ENCODE results near the gene CD300H.

The CD300H gene

DNA sequence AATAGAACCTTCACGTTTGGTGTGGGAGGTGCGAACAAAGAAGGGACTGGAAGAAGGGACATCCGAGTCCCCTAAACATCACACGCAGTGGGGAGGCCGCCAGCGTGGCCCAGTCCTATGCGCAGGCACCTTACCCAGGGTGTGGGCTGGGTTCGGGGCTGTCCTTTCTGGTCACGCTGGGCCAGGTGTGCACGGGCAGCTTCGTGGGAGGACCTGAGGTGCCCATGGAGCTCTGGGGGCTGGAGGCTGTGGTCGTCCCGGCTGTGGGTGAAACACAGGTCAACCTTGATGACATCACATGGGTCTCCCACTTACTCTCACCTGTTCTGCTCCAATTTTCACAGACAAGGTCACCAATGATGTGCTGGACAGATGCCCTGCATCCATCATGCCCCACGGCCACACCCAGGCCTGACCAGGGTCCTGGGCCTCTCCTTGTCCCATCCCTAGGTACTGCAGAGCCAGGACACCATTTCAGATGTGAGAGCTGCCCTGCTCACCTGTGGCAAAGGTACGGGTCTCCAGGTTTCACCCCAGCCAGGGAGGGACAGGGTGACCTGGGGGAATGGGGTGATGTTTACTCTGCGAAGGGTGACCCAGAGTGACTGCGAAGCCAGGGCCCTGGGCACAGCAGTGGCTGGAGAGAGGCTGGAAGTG lies 24.5 kb downstream of the CD300H start:
- Histone ChIP-seq H3K4me1 (ENCODE audit: insufficient read depth, low read length, severe bottlenecking) (no peaks in the 10 kb centered on the region), H4K20me1 (ENCODE audit: insufficient read depth, low read length) (no peaks in the 10 kb centered on the region), H3K36me3 (ENCODE audit: insufficient read depth, low read length) (no peaks in the 10 kb centered on the region), H3K9me2 (ENCODE audit: low read depth, low read length) (no peaks in the 10 kb centered on the region), H3K9ac (ENCODE audit: low read length) (no peak overlapping the region), H3K9me3 (ENCODE audit: low read length) (no peaks in the 10 kb centered on the region), H3K27ac (ENCODE audit: low read depth, low read length, poor library complexity, severe bottlenecking) (no peak overlapping the region), H3K4me2 (ENCODE audit: low read length) (no peak overlapping the region), H3K79me2 (ENCODE audit: insufficient read depth, low read length) (no peaks in the 10 kb centered on the region), H3K27me3 (ENCODE audit: insufficient read depth, low read length) (no peaks in the 10 kb centered on the region), H2AFZ (ENCODE audit: low read length) (no peak overlapping the region), H3F3A (ENCODE audit: insufficient read depth, low read length) (no peaks in the 10 kb centered on the region), H3K4me3 (ENCODE audit: low read depth, low read length, poor library complexity, severe bottlenecking) (no peak overlapping the region)
- TF ChIP-seq EZH2 (IDR thresholded peaks at IDR 0.05; ENCODE audit: borderline replicate concordance, low read length) = no peak
- no peak for TF ChIP-seq CTCF (IDR thresholded peaks at IDR 0.05; ENCODE audit: low read length)

GRCh38 chr17:74542166-74542565 lies 25.1 kb downstream of the CD300H start:
- no peaks in the 10 kb centered on the region for H3K36me3 ChIP-seq (ENCODE audit: insufficient read depth, low read length)
- no peaks in the 10 kb centered on the region for H3K4me1 ChIP-seq (ENCODE audit: insufficient read depth, low read length, severe bottlenecking)
- no peaks in the 10 kb centered on the region for H4K20me1 ChIP-seq (ENCODE audit: insufficient read depth, low read length)
- H2AFZ ChIP-seq (ENCODE audit: low read length) = no peak overlapping the region
- H3K4me2 ChIP-seq (ENCODE audit: low read length) = no peak overlapping the region
- H3K4me3 ChIP-seq (ENCODE audit: low read depth, low read length, poor library complexity, severe bottlenecking) = no peak overlapping the region
- TF ChIP-seq CTCF (IDR thresholded peaks at IDR 0.05; ENCODE audit: low read length) (no peak), EZH2 (IDR thresholded peaks at IDR 0.05; ENCODE audit: borderline replicate concordance, low read length) (no peak)
- H3K27me3 ChIP-seq (ENCODE audit: insufficient read depth, low read length) = no peaks in the 10 kb centered on the region
- H3K79me2 ChIP-seq (ENCODE audit: insufficient read depth, low read length) = no peaks in the 10 kb centered on the region
- H3F3A ChIP-seq (ENCODE audit: insufficient read depth, low read length) = no peaks in the 10 kb centered on the region
- no peaks in the 10 kb centered on the region for H3K9me2 ChIP-seq (ENCODE audit: low read depth, low read length)
- no peaks in the 10 kb centered on the region for H3K9me3 ChIP-seq (ENCODE audit: low read length)
- H3K9ac ChIP-seq (ENCODE audit: low read length) = no peak overlapping the region
- no peak overlapping the region for H3K27ac ChIP-seq (ENCODE audit: low read depth, low read length, poor library complexity, severe bottlenecking)

DNA sequence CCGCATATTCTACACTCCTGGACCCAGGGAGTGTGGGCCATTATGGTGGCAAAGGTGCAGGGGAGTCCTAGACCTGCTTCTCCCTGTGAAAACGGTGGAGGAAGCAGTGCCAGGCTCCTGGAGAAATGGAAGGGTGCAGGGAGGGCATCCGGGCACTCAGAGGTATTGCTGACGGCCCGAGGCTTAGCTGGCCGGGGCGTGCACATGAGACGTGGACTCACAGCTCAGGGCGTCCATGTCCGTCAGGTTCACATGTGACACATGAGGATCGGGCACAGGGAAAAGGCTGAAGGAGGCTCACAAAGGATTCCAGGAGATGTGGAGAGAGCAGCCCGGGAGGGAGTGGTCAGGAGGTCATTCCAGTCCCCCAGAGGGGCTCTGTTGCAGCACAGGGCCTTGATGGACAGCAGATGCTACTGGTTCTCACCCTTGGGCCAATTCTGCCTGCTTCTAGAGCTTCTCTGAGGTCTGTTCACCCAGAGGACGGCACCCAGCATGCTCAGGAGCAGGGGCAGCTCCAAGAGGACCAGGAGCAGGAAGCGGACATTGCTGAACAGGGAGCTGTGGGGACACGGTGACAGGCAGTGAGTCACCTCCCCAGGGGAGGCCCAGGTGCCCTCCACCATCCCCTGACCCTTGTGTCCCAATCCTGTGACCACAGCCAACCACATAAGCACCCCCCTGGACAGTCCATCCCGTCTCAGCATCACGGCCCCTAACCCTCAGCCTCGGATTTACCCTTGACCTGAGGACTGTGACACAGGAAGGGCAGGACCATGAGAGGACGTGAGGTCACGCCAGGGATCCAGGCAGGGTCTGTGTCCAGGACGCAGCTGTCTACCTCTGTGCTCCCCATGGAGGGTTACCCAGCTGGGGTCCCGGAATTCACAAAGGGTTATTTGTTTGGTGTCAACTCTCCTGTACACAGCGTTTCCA lies 25.9 kb downstream of the CD300H start:
- H2AFZ ChIP-seq (ENCODE audit: low read length) = no peak overlapping the region
- H4K20me1 ChIP-seq (ENCODE audit: insufficient read depth, low read length) = no peaks in the 10 kb centered on the region
- H3K4me1 ChIP-seq (ENCODE audit: insufficient read depth, low read length, severe bottlenecking) = no peaks in the 10 kb centered on the region
- no peaks in the 10 kb centered on the region for H3K9me3 ChIP-seq (ENCODE audit: low read length)
- H3K4me3 ChIP-seq (ENCODE audit: low read depth, low read length, poor library complexity, severe bottlenecking) = no peak overlapping the region
- H3K9me2 ChIP-seq (ENCODE audit: low read depth, low read length) = no peaks in the 10 kb centered on the region
- no peaks in the 10 kb centered on the region for H3K27me3 ChIP-seq (ENCODE audit: insufficient read depth, low read length)
- no peak overlapping the region for H3K4me2 ChIP-seq (ENCODE audit: low read length)
- no peak overlapping the region for H3K9ac ChIP-seq (ENCODE audit: low read length)
- no peaks in the 10 kb centered on the region for H3F3A ChIP-seq (ENCODE audit: insufficient read depth, low read length)
- H3K79me2 ChIP-seq (ENCODE audit: insufficient read depth, low read length) = no peaks in the 10 kb centered on the region
- TF ChIP-seq CTCF (IDR thresholded peaks at IDR 0.05; ENCODE audit: low read length) = no peak
- no peak for TF ChIP-seq EZH2 (IDR thresholded peaks at IDR 0.05; ENCODE audit: borderline replicate concordance, low read length)
- no peak overlapping the region for H3K27ac ChIP-seq (ENCODE audit: low read depth, low read length, poor library complexity, severe bottlenecking)
- no peaks in the 10 kb centered on the region for H3K36me3 ChIP-seq (ENCODE audit: insufficient read depth, low read length)
